A673 (cell line): Measurements from ENCODE around the gene GPR78. TPM values are rescaled to one million over a fixed set of nuclear protein-coding genes. Genes with fewer than 3 reads are reported as not detected.

Experiments
- BruUV-seq: library from RNA; stranded (reverse); fragments of 400-500 nt; replicated peaks from 2 replicates; lab custom pipeline; 2021; lab: Mats Ljungman, UMichigan
- CTCF ChIA-PET: fragments of 300-600 bp; sonication (Branson Sonifier 250); formaldehyde crosslinking; loops from one replicate; lab custom pipeline; 2022; ENCODE audit warnings: antibody characterized with exemption; lab: Charles Lee
- POLR2A ChIA-PET: fragments of 300-600 bp; sonication (Branson Sonifier 250); formaldehyde crosslinking; loops from one replicate; lab custom pipeline; 2022; ENCODE audit warnings: antibody characterized with exemption; ENCODE audit not compliant: low non-redundant PET; lab: Charles Lee
- DNase-seq: peaks from one replicate; pipeline ENCODE4 v3.0.0-alpha.2; 2015; ENCODE audit warnings: low spot score
- H3K27ac ChIP-seq: fragments of 200-600 bp; sonication (generic); 2 replicates; pipeline ENCODE4 v1.5.1; 2016; ENCODE audit warnings: mixed run types, low read depth, mild to moderate bottlenecking, mixed read lengths, antibody characterized with exemption, low read length; ENCODE audit not compliant: poor library complexity, severe bottlenecking
- H3K27me3 ChIP-seq: fragments of 200-600 bp; sonication (generic); replicated peaks from 2 replicates; pipeline ENCODE4 v1.6.1; 2017; ENCODE audit warnings: mixed run types, low read depth, mild to moderate bottlenecking, mixed read lengths, antibody characterized with exemption, low read length; ENCODE audit not compliant: insufficient read depth, poor library complexity
- H3K36me3 ChIP-seq: fragments of 200-600 bp; sonication (generic); 2 replicates; pipeline ENCODE4 v1.6.1; 2016; ENCODE audit warnings: mixed run types, mild to moderate bottlenecking, mixed read lengths, antibody characterized with exemption, low read length; ENCODE audit not compliant: insufficient read depth, poor library complexity, severe bottlenecking
- H3K4me1 ChIP-seq: fragments of 200-600 bp; sonication (generic); 2 replicates; pipeline ENCODE4 v1.6.1; 2017; ENCODE audit warnings: mixed run types, mild to moderate bottlenecking, mixed read lengths, antibody characterized with exemption, low read length; ENCODE audit not compliant: insufficient read depth, poor library complexity, severe bottlenecking
- H3K4me3 ChIP-seq: fragments of 200-600 bp; sonication (generic); 2 replicates; pipeline ENCODE4 v1.5.1; 2016; ENCODE audit warnings: low read depth, mixed run types, mild to moderate bottlenecking, mixed read lengths, low read length; ENCODE audit not compliant: poor library complexity, severe bottlenecking
- H3K9me3 ChIP-seq: fragments of 200-600 bp; sonication (generic); 2 replicates; pipeline ENCODE4 v1.6.1; 2016; ENCODE audit warnings: mixed run types, low read depth, mild to moderate bottlenecking, mixed read lengths, antibody characterized with exemption, low read length; ENCODE audit not compliant: poor library complexity, severe bottlenecking
- CTCF ChIP-seq: fragments of 300-800, 200-600 bp; sonication (generic); conservative IDR thresholded peaks from 2 replicates; pipeline ENCODE4 v1.5.1; 2017; ENCODE audit warnings: low read depth, mild to moderate bottlenecking, antibody characterized with exemption, low read length, moderate library complexity, mixed read lengths
- EZH2 ChIP-seq: fragments of 200-600 bp; sonication (generic); IDR thresholded peaks from 2 replicates; pipeline ENCODE4 v1.6.1; 2017; ENCODE audit warnings: borderline replicate concordance, low read depth, mild to moderate bottlenecking, mixed read lengths, antibody characterized with exemption, low read length; ENCODE audit not compliant: poor library complexity, severe bottlenecking
- intact Hi-C: fragments of 100-400 bp; cut with micrococcal nuclease; formaldehyde crosslinking; loops from one replicate; pipeline ENCODE4 v1.10.0; 2022; ENCODE audit not compliant: unreplicated experiment
- total RNA-seq: library from RNA; stranded (reverse); gene quantifications from 2 replicates; pipeline ENCODE4 v1.2.3, GENCODE V29; 2021

Gene GPR78
- total RNA-seq, 1 experiment from 2014 or later: not detected

- ChIA-PET CTCF (interaction anchor here (1.0 kb wide), 1 partner anchor 127 kb away, joined by 3 read pairs; no protein-coding TSS in a partner anchor), POLR2A (no interaction called here)
- H3K27me3 ChIP-seq: peaks cover 38% of the 10 kb centered on the region
- no peak for DNase-seq
- no TSS peak for BruUV-seq
- intact Hi-C loops: no loop called here
- no peaks in the 10 kb centered on the region for H3K4me1 ChIP-seq
- no peaks in the 10 kb centered on the region for H3K36me3 ChIP-seq
- no peak overlapping the region for H3K27ac ChIP-seq
- H3K9me3 ChIP-seq: no peaks in the 10 kb centered on the region
- no peak for TF ChIP-seq CTCF
- TF ChIP-seq EZH2: no peak
- H3K4me3 ChIP-seq: no peak overlapping the region
These were observed 15.3 kb downstream of the GPR78 start for GRCh38 chr4:8595237-8596087.

- H3K36me3 ChIP-seq: no peaks in the 10 kb centered on the region
- H3K9me3 ChIP-seq: no peaks in the 10 kb centered on the region
- intact Hi-C loops: no loop called here
- TF ChIP-seq CTCF (no peak), EZH2 (no peak)
- POLR2A ChIA-PET: no interaction called here
- no peak overlapping the region for H3K27ac ChIP-seq
- no peak for DNase-seq
- H3K27me3 ChIP-seq: peaks cover 25% of the 10 kb centered on the region
- no peaks in the 10 kb centered on the region for H3K4me1 ChIP-seq
- CTCF ChIA-PET: interaction anchor here (0.6 kb wide), 1 partner anchor 22 kb away, joined by 13 read pairs; no protein-coding TSS in a partner anchor
- BruUV-seq: no TSS peak
- H3K4me3 ChIP-seq: no peak overlapping the region
These were observed 16.7 kb downstream of the GPR78 start for GRCh38 chr4:8596891-8597290.

GRCh38 chr4:8597319-8597718 lies 17.1 kb downstream of the GPR78 start:
- DNase-seq: no peak
- TF ChIP-seq CTCF (no peak), EZH2 (no peak)
- no TSS peak for BruUV-seq
- H3K4me1 ChIP-seq: no peaks in the 10 kb centered on the region
- no peaks in the 10 kb centered on the region for H3K36me3 ChIP-seq
- no peak overlapping the region for H3K27ac ChIP-seq
- no peak overlapping the region for H3K4me3 ChIP-seq
- intact Hi-C loops: no loop called here
- peaks cover 20% of the 10 kb centered on the region for H3K27me3 ChIP-seq
- ChIA-PET POLR2A (no interaction called here), CTCF (interaction anchor here (1.0 kb wide), 1 partner anchor 10 kb away, joined by 3 read pairs; no protein-coding TSS in a partner anchor)
- no peaks in the 10 kb centered on the region for H3K9me3 ChIP-seq
